GM12878 (cell line): ENCODE results near the gene ORC1. TPM values are rescaled to one million over a fixed set of nuclear protein-coding genes. Genes with fewer than 3 reads are reported as not detected.
A peak's percentile ranks its signal among the peaks of the same experiment; 100 is the strongest.

ENCODE experiments used
- ATF2 ChIP-seq: IDR thresholded peaks from 2 replicates; pipeline ENCODE4 v1.6.1; 2012; ENCODE audit warnings: low read length, inconsistent platforms
- ATF7 ChIP-seq: fragments of 450-650 bp; IDR thresholded peaks from 2 replicates; pipeline ENCODE4 v1.6.1; 2016; ENCODE audit warnings: low read depth, mild to moderate bottlenecking
- CBFB ChIP-seq: IDR thresholded peaks from 2 replicates; pipeline ENCODE4 v1.6.1; 2016; ENCODE audit warnings: antibody characterized with exemption, low read depth
- CHD1 ChIP-seq: IDR thresholded peaks from 2 replicates; pipeline ENCODE4 v1.6.1; 2012; ENCODE audit warnings: low read depth, low read length, improper control_type of control experiment
- CREB1 ChIP-seq: IDR thresholded peaks from 2 replicates; pipeline ENCODE4 v1.6.1; 2012; ENCODE audit warnings: low read depth, mild to moderate bottlenecking, inconsistent platforms
- DPF2 ChIP-seq: fragments of 450-650 bp; IDR thresholded peaks from 2 replicates; pipeline ENCODE4 v1.6.1; 2017; ENCODE audit warnings: mild to moderate bottlenecking
- ELK1 ChIP-seq: IDR thresholded peaks from 2 replicates; pipeline ENCODE4 v1.6.1; 2012; ENCODE audit warnings: low read depth, low read length, improper control_type of control experiment
- ESRRA ChIP-seq: IDR thresholded peaks from 2 replicates; pipeline ENCODE4 v1.6.1; 2012; ENCODE audit warnings: mild to moderate bottlenecking, low read length, improper control_type of control experiment
- HCFC1 ChIP-seq: fragments of 150-350 bp; IDR thresholded peaks from 2 replicates; pipeline ENCODE4 v1.6.1; 2014; ENCODE audit warnings: low read length
- IKZF1 ChIP-seq: fragments of 450-650 bp; conservative IDR thresholded peaks from 2 replicates; pipeline ENCODE4 v1.6.1; 2017; ENCODE audit warnings: antibody characterized with exemption, mild to moderate bottlenecking
- JUND ChIP-seq: IDR thresholded peaks from 2 replicates; pipeline ENCODE4 v1.6.1; 2012; ENCODE audit warnings: low read depth, mild to moderate bottlenecking, low read length, improper control_type of control experiment, moderate library complexity
- MLLT1 ChIP-seq: fragments of 450-650 bp; IDR thresholded peaks from 2 replicates; pipeline ENCODE4 v1.6.1; 2016; ENCODE audit warnings: mild to moderate bottlenecking
- MYB ChIP-seq: fragments of 150-350 bp; IDR thresholded peaks from 2 replicates; pipeline ENCODE4 v1.6.1; 2014; ENCODE audit warnings: mild to moderate bottlenecking, low read depth, low read length, borderline replicate concordance
- NKRF ChIP-seq: fragments of 450-650 bp; conservative IDR thresholded peaks from 2 replicates; pipeline ENCODE4 v1.6.1; 2017; ENCODE audit warnings: mild to moderate bottlenecking, moderate library complexity
- PAX8 ChIP-seq: fragments of 450-650 bp; IDR thresholded peaks from 2 replicates; pipeline ENCODE4 v1.6.1; 2017; ENCODE audit warnings: mild to moderate bottlenecking, moderate library complexity
- PBX3 ChIP-seq: IDR thresholded peaks from 2 replicates; pipeline ENCODE4 v1.6.1; 2011; ENCODE audit warnings: mild to moderate bottlenecking, low read depth, low read length, moderate library complexity; ENCODE audit not compliant: insufficient replicate concordance
- POLR2A ChIP-seq: IDR thresholded peaks from 2 replicates; pipeline ENCODE4 v1.6.1; 2011; ENCODE audit warnings: low read depth, mild to moderate bottlenecking, low read length
- RUNX3 ChIP-seq: IDR thresholded peaks from 2 replicates; pipeline ENCODE4 v1.6.1; 2012; ENCODE audit warnings: low read length, inconsistent platforms
- SRF ChIP-seq, 2 experiments: IDR thresholded peaks; 2 replicates each; pipeline ENCODE4 v1.6.1; 2011; ENCODE audit warnings: low read depth in 2 of 2, low read length in 2 of 2, mild to moderate bottlenecking in 1 of 2, moderate library complexity in 1 of 2
- ZBTB11 ChIP-seq: fragments of 450-650 bp; formaldehyde crosslinking; IDR thresholded peaks from 2 replicates; pipeline ENCODE4 v1.5.0; 2022; ENCODE audit warnings: mild to moderate bottlenecking, missing genetic modification characterization
- ZNF274 ChIP-seq: IDR thresholded peaks from one replicate; pipeline ENCODE4 v1.8.0; 2011; ENCODE audit not compliant: insufficient read length, insufficient read depth
- polyA plus RNA-seq, 11 experiments: library from polyadenylated mRNA; depleted of rRNA in 4 of 11; unstranded in 6 of 11; stranded (reverse) in 5 of 11; fragments of >200 nt; fragmentation: Nextera tagmentation in 4 of 11; fragmentation: Illumina TruSeq in 1 of 11; extraction: Ambion mirVana in 4 of 11; extraction: Trizol in 1 of 11; gene quantifications; 1 replicate in 1 of 11; 2 replicates in 10 of 11; pipeline versions ENCODE4 v1.2.1 to v1.2.3, GENCODE V29; 2011 to 2016; ENCODE audit warnings: inconsistent platforms in 2 of 11, missing spikeins in 2 of 11, low read depth in 1 of 11
- total RNA-seq, 4 experiments: library from RNA; depleted of rRNA in 3 of 4; stranded (reverse); fragments of >200 nt in 3 of 4; fragmentation: Illumina TruSeq in 1 of 4; extraction: Trizol in 1 of 4; gene quantifications; 2 replicates each; pipeline versions ENCODE4 v1.2.1 to v1.2.3, GENCODE V29; 2013 to 2021

ORC1 gene
- total and polyA plus RNA-seq, 10 of the 15 experiments (the other 5 are each of a cell fraction or from before 2014, with no cell fraction given) = 7.7 to 34.6 (median 28.7) TPM

- TF ChIP-seq NKRF (no peak), MLLT1 (no peak), IKZF1 (0 out of 2 replicates have a peak, but pooled peaks have one; percentile 18), POLR2A (0 out of 2 replicates have a peak, but pooled peaks have one; percentile 37), ELK1 (no peak), ESRRA (no peak), CHD1 (no peak), ZNF274 (no peak), RUNX3 (no peak), JUND (no peak), PBX3 (no peak), CBFB (no peak), ZBTB11 (no peak), PAX8 (no peak), HCFC1 (no peak), ATF2 (no peak), SRF (IDR thresholded peaks at IDR 0.05; ENCODE audit: low read depth in 2 of 2, low read length in 2 of 2) (no peak), DPF2 (peak; percentile 17; the same call in 1 of the 2 replicates), ATF7 (no peak), MYB (no peak), CREB1 (no peak)
These were observed 35.6 kb downstream of the ORC1 start (continued) for GRCh38 chr1:52368383-52369172.
